Activated T-cell treated with anti-CD3 and anti-CD28 coated beads, Interleukin-2, amount 50 U/mL, for 24 hours (primary cell): ENCODE results near the gene PPFIA3.
"Not testable (repeated sequence)": the region's sequence is repeated elsewhere in the genome, so short reads cannot be mapped to it uniquely, and the experiment has no call there.

Experiments used
- DNase-seq: peaks from one replicate; pipeline ENCODE4 v3.0.0-alpha.2; 2020
- H3K27ac Mint-ChIP-seq: 2 replicates; pipeline ENCODE4 v1.8.0; 2020; ENCODE audit warnings: mild to moderate bottlenecking, mixed read lengths
- H3K27me3 Mint-ChIP-seq: 2 replicates; pipeline ENCODE4 v1.8.0; 2020; ENCODE audit warnings: mixed read lengths
- H3K36me3 Mint-ChIP-seq: 2 replicates; pipeline ENCODE4 v1.8.0; 2020; ENCODE audit warnings: low read depth, mixed read lengths
- H3K4me1 Mint-ChIP-seq: 2 replicates; pipeline ENCODE4 v1.8.0; 2020; ENCODE audit warnings: low read depth, mixed read lengths
- H3K4me3 Mint-ChIP-seq: 2 replicates; pipeline ENCODE4 v1.8.0; 2020; ENCODE audit warnings: mild to moderate bottlenecking, moderate library complexity, mixed read lengths
- H3K9me3 Mint-ChIP-seq: 2 replicates; pipeline ENCODE4 v1.8.0; 2020; ENCODE audit warnings: mixed read lengths

Gene PPFIA3

DNA sequence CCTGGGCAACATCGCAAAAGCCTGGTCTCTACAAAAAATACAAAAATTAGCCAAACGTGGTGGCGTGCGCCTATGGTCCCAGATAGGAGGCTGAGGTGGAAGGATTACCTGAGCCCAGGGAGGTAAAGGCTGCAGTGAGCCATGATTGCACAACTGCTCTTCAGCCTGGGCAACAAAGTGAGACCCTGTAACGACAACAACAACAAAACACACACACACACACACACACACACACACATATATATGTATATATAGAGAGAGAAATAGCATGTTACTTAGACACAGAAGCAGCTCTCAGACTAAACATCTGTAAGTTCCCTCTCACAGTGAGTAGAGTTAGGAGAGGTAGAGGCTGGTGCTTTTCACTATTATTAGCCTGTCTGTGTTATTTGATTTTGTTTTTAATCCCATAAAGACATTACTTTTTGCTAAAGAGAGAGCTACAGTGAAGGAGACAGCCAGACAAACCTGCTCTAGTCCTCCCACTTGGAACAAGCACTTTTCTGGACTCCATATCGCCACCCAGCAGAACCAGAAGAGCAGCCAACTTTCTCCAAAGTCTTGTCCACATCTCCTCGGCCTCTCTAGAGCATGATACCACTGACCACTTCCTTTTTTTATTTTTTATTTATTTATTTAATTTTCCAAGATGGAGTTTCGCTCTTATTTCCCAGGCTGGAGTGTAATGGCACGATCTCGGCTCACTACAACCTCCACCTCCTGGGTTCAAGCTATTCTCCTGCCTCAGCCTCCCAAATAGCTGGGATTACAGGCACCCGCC, 7.9 kb upstream of the PPFIA3 start:
- DNase-seq, result no peak
- Mint-ChIP-seq H3K36me3 (peaks cover 38% of the 10 kb centered on the region), H3K4me1 (peaks cover 22% of the 10 kb centered on the region), H3K27ac (no peak overlapping the region), H3K27me3 (no peaks in the 10 kb centered on the region), H3K4me3 (no peak overlapping the region), H3K9me3 (no peaks in the 10 kb centered on the region)

DNA sequence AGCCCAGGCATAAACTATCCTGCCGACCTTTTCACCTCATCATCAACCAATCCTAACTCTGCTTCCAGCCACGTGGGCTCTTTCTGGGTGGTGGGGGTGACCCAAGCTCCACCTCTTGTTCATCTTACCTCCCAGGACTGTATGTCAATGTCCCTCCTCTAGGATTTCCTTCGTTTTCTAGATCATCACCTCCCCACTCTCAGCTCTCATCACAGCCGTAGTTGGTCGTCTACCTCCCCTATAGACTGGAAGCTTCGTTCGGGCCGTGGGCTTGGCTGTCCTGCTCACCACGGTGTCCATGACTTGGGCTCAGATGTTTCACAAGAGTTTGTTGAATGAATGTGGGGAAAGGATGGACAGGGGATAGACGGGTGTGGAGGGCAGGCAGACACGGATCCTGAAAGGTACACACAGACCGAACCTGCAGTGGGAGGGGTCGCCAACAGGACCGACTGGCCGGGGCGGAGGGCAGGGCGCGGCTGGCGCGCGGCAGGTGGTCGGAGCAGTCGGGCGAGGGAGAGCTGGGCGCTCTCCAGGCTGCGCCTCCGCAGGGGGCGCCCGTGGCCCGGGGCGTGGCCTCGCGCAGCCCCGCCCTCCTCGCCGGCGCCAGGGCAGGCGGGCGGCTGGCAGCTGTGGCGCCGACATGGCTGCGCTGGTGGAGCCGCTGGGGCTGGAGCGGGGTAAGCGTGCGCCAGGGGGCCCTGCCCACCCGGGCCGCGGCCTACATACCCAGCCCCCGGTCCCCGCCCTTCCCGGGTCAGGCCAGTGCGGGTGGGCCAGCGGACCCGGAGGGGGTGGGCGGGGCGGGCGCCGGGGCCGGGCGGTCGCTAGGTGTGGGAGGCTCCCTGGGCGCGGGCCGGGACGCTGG, 5.3 kb upstream of the PPFIA3 start, which contains the start of gene LIN7B:
TSS of gene LIN7B (plus strand) at position 609 of the 868 bp plus-strand sequence. CDS start at position 644, 35 bp downstream.
- H3K36me3 Mint-ChIP-seq, result peaks cover 18% of the 10 kb centered on the region
- H3K4me3 Mint-ChIP-seq, result peak within 1 kb of the TSS; percentile 79
- H3K27ac Mint-ChIP-seq, result peak within 1 kb of the TSS; percentile 34
- peak; percentile 89 for DNase-seq
- H3K9me3 Mint-ChIP-seq, result no peaks in the 10 kb centered on the region
- H3K4me1 Mint-ChIP-seq, result peaks cover 32% of the 10 kb centered on the region
- H3K27me3 Mint-ChIP-seq, result no peaks in the 10 kb centered on the region

DNA sequence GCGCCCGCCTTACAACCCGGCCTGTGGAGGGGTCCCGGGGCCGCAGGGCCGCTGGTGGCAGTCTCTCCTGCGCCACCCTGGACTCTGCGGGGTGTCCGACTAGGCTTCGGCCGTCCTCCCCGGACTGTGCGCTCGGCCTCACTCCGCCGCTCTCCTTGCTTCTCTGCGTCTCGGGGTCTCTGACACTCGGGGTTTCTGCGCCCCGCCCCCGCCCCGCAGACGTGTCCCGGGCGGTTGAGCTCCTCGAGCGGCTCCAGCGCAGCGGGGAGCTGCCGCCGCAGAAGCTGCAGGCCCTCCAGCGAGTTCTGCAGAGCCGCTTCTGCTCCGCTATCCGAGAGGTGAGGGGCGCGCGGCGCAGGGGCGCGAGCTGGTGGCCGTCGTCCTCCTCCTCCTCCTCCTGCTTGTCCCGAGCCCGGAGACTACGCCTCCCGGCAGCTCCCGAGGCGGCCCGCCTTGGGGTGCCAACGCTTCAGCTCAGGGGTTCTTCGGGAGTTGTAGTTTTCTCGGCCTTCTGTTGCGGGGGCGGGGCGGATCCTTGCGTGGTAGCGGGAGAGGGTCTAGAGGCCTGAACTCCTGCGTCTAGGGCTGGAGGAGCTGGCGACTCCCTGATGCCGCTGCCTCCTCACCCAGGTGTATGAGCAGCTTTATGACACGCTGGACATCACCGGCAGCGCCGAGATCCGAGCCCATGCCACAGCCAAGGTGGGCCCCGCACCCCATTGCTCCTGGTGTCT, 4.5 kb upstream of the PPFIA3 start:
- H3K9me3 Mint-ChIP-seq, result no peaks in the 10 kb centered on the region
- no peak overlapping the region for H3K27ac Mint-ChIP-seq
- peaks cover 32% of the 10 kb centered on the region for H3K4me1 Mint-ChIP-seq
- peak overlapping the region; percentile 75 for H3K4me3 Mint-ChIP-seq
- DNase-seq, result peak; percentile 74
- peaks cover under 1% of the 10 kb centered on the region for H3K27me3 Mint-ChIP-seq
- peaks cover 10% of the 10 kb centered on the region for H3K36me3 Mint-ChIP-seq

DNA sequence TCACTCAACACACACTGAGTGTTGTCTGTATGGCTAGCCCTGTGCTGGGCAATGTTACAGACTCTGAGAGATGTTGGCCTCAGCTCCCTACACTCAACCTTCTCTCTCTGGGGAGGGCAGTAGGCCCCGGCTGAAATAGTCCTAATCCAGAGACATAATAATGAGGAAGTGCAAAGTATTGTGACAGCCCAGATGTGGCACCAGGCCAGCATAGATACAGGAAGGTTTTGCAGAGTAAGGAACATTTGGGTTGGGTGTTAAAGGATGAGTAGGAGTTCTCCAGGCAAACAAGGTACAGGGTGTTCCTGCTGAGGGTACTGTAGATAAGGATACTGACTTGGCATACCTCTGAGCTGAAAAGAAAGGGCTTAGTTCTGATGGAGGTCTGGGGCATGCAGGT, 2.8 kb upstream of the PPFIA3 start:
- Mint-ChIP-seq H3K27ac (no peak overlapping the region), H3K27me3 (peaks cover 11% of the 10 kb centered on the region), H3K9me3 (no peaks in the 10 kb centered on the region), H3K4me3 (peak overlapping the region; percentile 30), H3K4me1 (peaks cover 39% of the 10 kb centered on the region), H3K36me3 (peaks cover 6% of the 10 kb centered on the region)
- DNase-seq, result no peak

DNA sequence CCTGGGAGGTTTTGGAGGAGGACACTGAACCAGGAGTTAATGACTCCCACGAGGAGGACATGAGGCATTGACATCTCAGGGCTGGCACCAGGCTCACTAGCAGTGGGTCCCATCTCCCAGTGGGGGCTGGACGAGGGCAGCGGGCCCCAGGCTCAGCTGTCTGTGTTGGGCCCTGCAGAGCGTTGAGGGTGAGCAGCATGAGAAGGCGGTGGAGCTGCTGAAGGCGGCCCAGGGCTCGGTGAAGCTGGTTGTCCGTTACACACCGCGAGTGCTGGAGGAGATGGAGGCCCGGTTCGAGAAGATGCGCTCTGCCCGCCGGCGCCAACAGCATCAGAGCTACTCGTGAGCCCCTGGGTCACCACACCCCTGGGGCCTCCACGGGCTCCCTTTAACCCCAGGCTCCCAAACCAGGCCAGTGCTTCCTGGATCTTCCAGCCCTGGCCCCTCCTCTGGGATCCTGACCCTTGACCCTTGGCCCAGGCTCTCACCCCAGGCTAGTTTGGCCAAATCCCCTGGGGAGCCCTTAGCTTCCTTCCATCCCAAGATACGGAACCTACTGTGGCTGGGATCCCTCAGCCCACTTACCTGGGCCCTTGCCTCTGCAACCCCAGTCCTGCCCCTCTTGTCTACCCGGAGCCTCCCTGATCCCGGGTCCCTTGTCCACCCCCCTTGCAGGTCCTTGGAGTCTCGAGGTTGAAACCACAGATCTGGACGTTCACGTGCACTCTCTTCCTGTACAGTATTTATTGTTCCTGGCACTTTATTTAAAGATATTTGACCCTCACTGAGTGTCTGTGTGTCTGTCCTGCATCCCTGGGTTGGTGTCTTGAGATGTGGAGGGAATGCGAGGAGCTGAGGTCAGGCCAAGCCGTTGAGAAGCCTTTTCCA, 1.4 kb upstream of the PPFIA3 start:
- peak overlapping the region; percentile 85 for H3K4me3 Mint-ChIP-seq
- no peak for DNase-seq
- H3K27me3 Mint-ChIP-seq, result peaks cover 11% of the 10 kb centered on the region
- H3K36me3 Mint-ChIP-seq, result peaks cover 5% of the 10 kb centered on the region
- H3K4me1 Mint-ChIP-seq, result peaks cover 37% of the 10 kb centered on the region
- no peaks in the 10 kb centered on the region for H3K9me3 Mint-ChIP-seq
- peak overlapping the region; percentile 93 for H3K27ac Mint-ChIP-seq

DNA sequence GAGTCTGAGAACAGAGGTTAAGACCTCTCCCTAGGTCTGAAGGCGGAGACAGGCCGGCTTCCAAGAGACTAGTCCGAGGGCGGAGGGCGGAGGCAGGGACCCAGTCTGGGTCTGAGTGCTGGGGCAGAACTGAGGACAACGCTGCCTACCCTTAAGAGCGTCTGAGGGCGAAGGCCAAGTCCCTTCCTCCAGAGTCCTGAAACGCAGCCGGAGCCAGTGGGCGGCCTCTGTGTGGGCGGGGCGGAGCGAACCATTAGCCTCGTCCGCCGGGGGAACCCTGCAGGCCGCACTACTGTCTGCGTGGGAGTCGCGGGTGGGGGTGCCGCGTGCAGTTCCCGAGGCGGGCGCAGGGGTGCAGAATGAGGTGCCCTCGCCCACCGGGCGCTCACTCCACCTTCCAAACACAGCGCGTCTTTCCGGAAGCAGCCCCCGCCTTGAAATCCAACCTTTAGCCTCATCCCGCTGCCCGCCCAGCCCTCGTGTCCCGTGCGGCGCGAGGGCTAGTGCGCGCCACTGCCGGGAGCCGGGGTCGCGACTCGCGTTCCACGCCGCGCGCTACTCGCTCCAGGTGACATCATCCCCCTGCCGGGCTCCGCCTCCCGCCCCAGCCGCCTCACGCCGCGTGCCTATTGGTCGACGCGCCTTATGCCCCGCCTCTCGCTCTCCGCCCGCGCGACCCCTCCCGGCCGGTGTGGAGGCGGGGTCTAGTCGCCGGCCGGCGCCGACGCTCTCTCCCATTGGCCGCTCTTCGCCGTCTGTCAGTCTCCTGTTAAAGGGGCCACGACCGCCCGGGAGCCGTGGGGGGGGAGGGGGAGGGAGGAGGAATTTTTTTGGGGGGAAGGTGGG, 556 bp upstream of the PPFIA3 start, which contains the start of gene C19orf73:
TSS of gene C19orf73 (minus strand) at position 579 of the 846 bp plus-strand sequence. CDS start at position 458, 121 bp downstream.
- Mint-ChIP-seq H3K36me3 (peaks cover 5% of the 10 kb centered on the region), H3K9me3 (no peaks in the 10 kb centered on the region), H3K4me3 (peak within 1 kb of the TSS; percentile 85), H3K27me3 (peaks cover 11% of the 10 kb centered on the region), H3K4me1 (peaks cover 31% of the 10 kb centered on the region), H3K27ac (peak within 1 kb of the TSS; percentile 93)
- peak; percentile 98 for DNase-seq

DNA sequence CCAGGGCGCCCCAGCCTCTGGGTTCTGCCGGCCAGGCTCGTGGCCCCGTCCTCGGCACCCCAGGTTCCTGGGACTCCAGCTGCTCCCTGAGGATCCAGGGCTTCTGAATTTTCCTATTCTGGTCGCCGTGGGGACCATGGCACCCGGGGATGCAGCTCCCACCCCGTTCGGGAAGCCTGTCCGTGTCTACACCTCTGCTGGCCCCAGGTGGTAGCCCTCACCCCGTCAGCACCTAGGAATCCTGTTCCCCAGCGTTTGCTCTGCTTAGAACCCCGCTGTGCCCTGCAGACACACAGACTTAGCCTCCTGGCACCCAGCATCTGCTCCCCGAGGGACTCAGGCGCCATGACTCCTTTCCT, 960 bp downstream of the PPFIA3 start:
- H3K4me1 Mint-ChIP-seq, result peaks cover 24% of the 10 kb centered on the region
- no peak for DNase-seq
- no peaks in the 10 kb centered on the region for H3K9me3 Mint-ChIP-seq
- peak overlapping the region; percentile 37 for H3K27ac Mint-ChIP-seq
- H3K4me3 Mint-ChIP-seq, result peak overlapping the region; percentile 74
- H3K27me3 Mint-ChIP-seq, result peaks cover 11% of the 10 kb centered on the region
- peaks cover 5% of the 10 kb centered on the region for H3K36me3 Mint-ChIP-seq

DNA sequence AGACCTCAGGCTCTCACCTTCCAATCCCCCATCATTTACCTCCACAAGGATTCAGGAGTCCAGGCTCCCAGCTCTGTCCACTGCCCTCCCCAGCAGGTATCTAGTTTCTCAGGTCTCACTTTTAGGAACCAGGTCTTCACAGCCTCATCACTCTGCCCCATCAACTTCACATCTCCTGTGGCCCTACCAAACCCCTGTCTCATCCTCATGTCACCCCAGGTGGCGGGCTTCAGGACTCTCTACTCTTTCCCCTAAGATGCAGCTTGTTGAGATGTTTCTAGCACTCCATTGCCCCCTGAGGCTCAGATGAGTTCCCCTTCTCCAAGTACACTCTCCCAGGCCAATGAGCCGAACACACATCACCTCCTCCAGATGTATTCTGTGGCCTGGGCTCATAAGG, 1.5 kb downstream of the PPFIA3 start:
- no peak overlapping the region for H3K27ac Mint-ChIP-seq
- H3K4me1 Mint-ChIP-seq, result peaks cover 24% of the 10 kb centered on the region
- peaks cover 11% of the 10 kb centered on the region for H3K27me3 Mint-ChIP-seq
- H3K4me3 Mint-ChIP-seq, result peak overlapping the region; percentile 74
- no peaks in the 10 kb centered on the region for H3K9me3 Mint-ChIP-seq
- DNase-seq, result no peak
- H3K36me3 Mint-ChIP-seq, result peaks cover 5% of the 10 kb centered on the region

DNA sequence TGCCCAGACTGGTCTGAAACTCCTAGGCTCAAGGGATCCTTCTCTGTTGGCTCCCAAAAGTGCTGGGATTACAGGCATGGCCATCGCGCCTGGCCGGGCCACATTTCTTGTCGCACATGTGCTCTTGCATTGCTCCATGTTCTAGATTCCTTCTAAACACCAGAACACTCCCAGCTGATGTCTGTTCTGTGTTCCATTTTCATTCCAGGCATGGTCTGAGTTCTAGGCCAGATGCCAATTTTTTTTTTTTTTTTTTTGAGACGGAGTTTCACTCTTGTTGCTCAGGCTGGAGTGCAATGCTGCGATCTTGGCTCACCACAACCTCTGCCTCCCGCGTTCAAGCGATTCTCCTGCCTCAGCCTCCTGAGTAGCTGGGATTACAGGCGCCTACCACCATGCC, 2.5 kb downstream of the PPFIA3 start:
- not testable (repeated sequence) for H3K9me3 Mint-ChIP-seq, H3K27ac Mint-ChIP-seq, H3K4me3 Mint-ChIP-seq, H3K36me3 Mint-ChIP-seq, DNase-seq
- H3K4me1 Mint-ChIP-seq, result peaks cover 22% of the 10 kb centered on the region
- H3K27me3 Mint-ChIP-seq, result peaks cover 11% of the 10 kb centered on the region

DNA sequence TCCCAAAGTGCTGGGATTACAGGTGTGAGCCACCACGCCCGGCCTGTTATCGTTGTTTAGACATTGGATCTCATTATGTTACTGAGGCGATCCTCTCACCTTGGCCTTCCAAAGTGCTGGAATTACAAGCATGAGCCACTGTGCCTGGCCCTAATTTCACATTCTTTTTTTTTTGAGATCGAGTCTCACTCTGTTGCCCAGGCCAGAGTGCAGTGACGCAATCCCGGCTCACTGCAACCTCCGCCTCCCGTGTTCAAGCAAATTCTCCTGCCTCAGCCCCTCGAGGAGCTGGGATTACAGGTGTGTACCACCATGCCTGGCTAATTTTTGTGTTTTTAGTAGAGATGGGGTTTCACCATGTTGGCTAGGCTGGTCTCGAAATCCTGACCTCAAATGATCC, 3.9 kb downstream of the PPFIA3 start:
- Mint-ChIP-seq H3K4me1 (peaks cover 16% of the 10 kb centered on the region), H3K27me3 (peaks cover 11% of the 10 kb centered on the region)
- not testable (repeated sequence) for H3K27ac Mint-ChIP-seq, DNase-seq, H3K36me3 Mint-ChIP-seq, H3K4me3 Mint-ChIP-seq, H3K9me3 Mint-ChIP-seq

DNA sequence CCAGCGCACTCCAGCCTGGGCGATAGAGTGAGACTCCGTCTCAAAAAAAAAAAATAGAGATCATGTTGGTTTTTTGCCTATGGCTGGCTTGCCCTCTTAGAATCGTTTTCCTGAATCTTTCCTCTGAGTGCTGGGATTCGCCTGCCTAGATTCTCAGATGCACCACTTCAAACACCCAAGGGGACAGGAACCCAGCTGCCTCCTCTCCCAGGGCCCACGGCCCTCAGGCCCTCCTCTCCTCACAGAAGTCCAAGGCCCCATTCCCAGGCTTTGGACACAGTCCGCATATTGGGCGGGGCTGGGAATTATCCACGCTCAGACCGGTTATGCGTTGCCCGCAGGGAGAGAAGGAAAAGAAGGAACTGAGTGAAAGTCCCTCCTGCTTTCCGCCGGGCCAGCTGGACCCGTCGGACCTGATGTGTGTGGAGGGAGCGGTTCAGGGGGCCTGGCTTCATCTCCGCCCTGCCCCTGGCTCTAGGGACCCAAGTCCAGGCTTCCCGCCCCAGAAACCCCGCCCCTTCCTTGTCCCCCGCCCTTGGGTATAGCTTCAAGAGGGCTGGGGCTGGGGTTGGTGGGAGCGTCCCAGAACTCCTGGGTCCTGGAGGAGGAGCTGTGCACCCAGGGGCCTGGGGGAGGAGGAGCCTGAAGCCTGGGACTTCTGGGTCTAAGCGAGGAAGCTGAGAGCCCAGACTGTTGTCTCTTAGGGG, 5.8 kb downstream of the PPFIA3 start:
- Mint-ChIP-seq H3K27me3 (peaks cover 8% of the 10 kb centered on the region), H3K4me1 (peaks cover 25% of the 10 kb centered on the region), H3K36me3 (no peaks in the 10 kb centered on the region), H3K27ac (no peak overlapping the region), H3K9me3 (no peaks in the 10 kb centered on the region), H3K4me3 (no peak overlapping the region)
- DNase-seq, result no peak

DNA sequence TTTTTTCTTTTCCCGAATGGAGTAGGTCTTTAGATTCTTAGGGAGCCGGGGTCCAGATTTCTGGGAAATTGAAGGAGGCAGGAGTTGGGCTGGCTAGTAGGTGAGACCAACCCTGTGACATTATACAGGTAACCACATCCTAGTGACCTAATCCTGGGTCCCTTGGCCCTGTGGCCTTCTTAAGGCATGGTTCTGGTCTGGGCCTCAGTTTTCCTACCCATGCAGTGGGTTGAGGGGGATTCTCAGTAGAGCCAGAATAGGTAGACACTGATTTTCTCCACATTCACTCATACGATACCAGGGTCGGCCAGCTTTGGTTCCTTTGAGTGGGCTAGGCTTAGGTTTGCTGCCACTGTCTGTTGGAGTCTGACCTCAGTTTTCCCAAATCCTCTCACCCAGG, 7.2 kb downstream of the PPFIA3 start:
- Mint-ChIP-seq H3K4me1 (peaks cover 19% of the 10 kb centered on the region), H3K27me3 (no peaks in the 10 kb centered on the region), H3K4me3 (no peak overlapping the region), H3K9me3 (no peaks in the 10 kb centered on the region), H3K36me3 (no peaks in the 10 kb centered on the region), H3K27ac (no peak overlapping the region)
- no peak for DNase-seq
